GM19455 (cell line): ENCODE measurements around the gene MOK.
"Not testable (repeated sequence)": the region's sequence is repeated elsewhere in the genome, so short reads cannot be mapped to it uniquely, and the experiment has no call there.

Experiments
- ATAC-seq: cut with Tn5 transposase; IDR thresholded peaks from one replicate; pipeline ENCODE4 v1.9.1; 2021; ENCODE audit not compliant: unreplicated experiment

The MOK gene

GRCh38 chr14:102304611-102305506, at the start of gene MOK:
Gene MOK, minus strand, starts transcription at chr14:102305164. Its CDS starts 196 bp downstream, at chr14:102304968.
- ATAC-seq, result peak; percentile 90

GRCh38 chr14:102353126-102353619, 48.2 kb upstream of the MOK start:
- ATAC-seq, result no peak

GRCh38 chr14:102352213-102352612, 47.2 kb upstream of the MOK start:
- ATAC-seq, result no peak

GRCh38 chr14:102351593-102351992, 46.6 kb upstream of the MOK start:
- ATAC-seq, result not testable (repeated sequence)

GRCh38 chr14:102351023-102351422, 46.1 kb upstream of the MOK start:
- no peak for ATAC-seq

GRCh38 chr14:102348376-102348775, 43.4 kb upstream of the MOK start:
- no peak for ATAC-seq

- no peak for ATAC-seq
Measured at GRCh38 chr14:102346645-102347044, 41.7 kb upstream of the MOK start.

- no peak for ATAC-seq
Measured at GRCh38 chr14:102345232-102345631, 40.3 kb upstream of the MOK start.

GRCh38 chr14:102344485-102344884, 39.5 kb upstream of the MOK start:
- no peak for ATAC-seq

GRCh38 chr14:102344084-102344483, 39.1 kb upstream of the MOK start:
- no peak for ATAC-seq

GRCh38 chr14:102342238-102342637, 37.3 kb upstream of the MOK start:
- ATAC-seq, result no peak

- ATAC-seq, result no peak
Measured at GRCh38 chr14:102341566-102341965, 36.6 kb upstream of the MOK start.

- no peak for ATAC-seq
Measured at GRCh38 chr14:102338724-102339123, 33.8 kb upstream of the MOK start.

- no peak for ATAC-seq
Measured at GRCh38 chr14:102335163-102335562, 30.2 kb upstream of the MOK start.

- no peak for ATAC-seq
Measured at GRCh38 chr14:102333795-102334705, 29.1 kb upstream of the MOK start.

GRCh38 chr14:102333390-102333789, 28.4 kb upstream of the MOK start:
- no peak for ATAC-seq

GRCh38 chr14:102330806-102331205, 25.8 kb upstream of the MOK start:
- no peak for ATAC-seq

- not testable (repeated sequence) for ATAC-seq
Measured at GRCh38 chr14:102329381-102329780, 24.4 kb upstream of the MOK start.

- no peak for ATAC-seq
Measured at GRCh38 chr14:102326583-102326982, 21.6 kb upstream of the MOK start.

- ATAC-seq, result no peak
Measured at GRCh38 chr14:102325791-102326345, 20.9 kb upstream of the MOK start.

GRCh38 chr14:102323102-102323501, 18.1 kb upstream of the MOK start:
- ATAC-seq, result no peak
